ENCODE measurements around the gene NRXN3. TPM values are rescaled to one million over a fixed set of nuclear protein-coding genes. Genes with fewer than 3 reads are reported as not detected.

Gene NRXN3
- total and polyA plus RNA-seq, 4 donors, result 0.07 to 1.2 (median 0.23) TPM

DNA sequence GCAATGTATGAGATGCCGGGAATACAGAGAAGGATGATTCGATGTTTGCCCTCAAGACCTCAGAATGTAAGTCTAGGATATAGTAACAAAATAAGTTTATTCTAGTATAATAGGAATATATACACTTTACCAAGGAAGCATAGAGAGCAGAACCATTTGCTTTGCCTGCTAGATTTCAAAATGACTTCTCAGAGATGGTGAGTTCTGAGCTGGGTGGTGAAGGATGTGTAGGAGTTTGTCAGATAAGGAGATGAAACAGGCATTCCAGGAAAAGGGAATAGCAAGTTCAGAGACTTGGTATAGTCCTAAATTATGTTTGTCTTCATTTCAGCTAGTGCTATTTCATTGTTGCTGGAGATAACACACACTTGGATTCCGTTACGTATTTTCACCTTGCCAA is 1385.3 kb downstream of the NRXN3 start:
- Histone ChIP-seq H3K27ac (ENCODE audit: low read depth in 1 of 2, low read length in 2 of 2) (no peak overlapping the region), H3K9ac (ENCODE audit: low read depth in 1 of 2, low read length in 2 of 2) (no peak overlapping the region), H3K4me1 (ENCODE audit: control insufficient read depth in 4 of 4, insufficient read depth in 4 of 4, low read length in 3 of 4) (no peaks in the 10 kb centered on the region), H3K9me3 (ENCODE audit: control insufficient read depth in 4 of 4, low read length in 3 of 4) (no peaks in the 10 kb centered on the region), H3K36me3 (ENCODE audit: control insufficient read depth in 4 of 4, insufficient read depth in 3 of 4, low read depth in 1 of 4, low read length in 3 of 4) (no peaks in the 10 kb centered on the region), H3K27me3 (ENCODE audit: control insufficient read depth in 4 of 4, insufficient read depth in 4 of 4, low read length in 3 of 4) (peaks cover 0 to 3% (median 0%) of the 10 kb centered on the region in 4 donors), H3K4me3 (ENCODE audit: low read depth in 1 of 3, low read length in 3 of 3) (no peak overlapping the region)
- TF ChIP-seq GABPA (IDR thresholded peaks at IDR 0.05 in 1 of 2, conservative IDR thresholded peaks at IDR 0.05 in 1 of 2), result no peak
- TF ChIP-seq RAD21 (IDR thresholded peaks at IDR 0.05), result no peak
- DNase-seq (ENCODE audit: low spot score), result no peak
- 88% methylated on average over 4 of the region's 4 CpGs for WGBS

DNA sequence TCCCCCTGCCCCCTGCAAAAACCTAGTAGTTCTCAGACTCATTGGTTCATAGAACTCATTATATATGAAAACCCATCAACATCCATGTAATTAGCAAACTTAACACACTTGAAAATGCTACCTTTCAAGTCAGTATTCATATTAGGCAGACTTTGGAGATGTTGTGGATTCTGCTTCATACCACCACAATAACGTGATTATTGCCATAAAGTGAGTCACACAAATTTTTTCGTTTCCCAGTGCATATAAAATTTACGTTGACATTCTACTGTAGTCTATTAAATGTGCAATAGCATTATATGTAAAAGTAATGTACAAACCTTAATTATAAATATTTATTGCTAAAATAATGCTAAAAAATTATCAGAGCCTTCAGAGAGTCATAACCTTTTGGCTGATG is 1387.1 kb downstream of the NRXN3 start:
- Histone ChIP-seq H3K27ac (ENCODE audit: low read depth in 1 of 2, low read length in 2 of 2) (no peak overlapping the region), H3K27me3 (ENCODE audit: control insufficient read depth in 4 of 4, insufficient read depth in 4 of 4, low read length in 3 of 4) (peaks cover 0 to 3% (median 0%) of the 10 kb centered on the region in 4 donors), H3K4me3 (ENCODE audit: low read depth in 1 of 3, low read length in 3 of 3) (no peak overlapping the region), H3K36me3 (ENCODE audit: control insufficient read depth in 4 of 4, insufficient read depth in 3 of 4, low read depth in 1 of 4, low read length in 3 of 4) (no peaks in the 10 kb centered on the region), H3K4me1 (ENCODE audit: control insufficient read depth in 4 of 4, insufficient read depth in 4 of 4, low read length in 3 of 4) (no peaks in the 10 kb centered on the region), H3K9ac (ENCODE audit: low read depth in 1 of 2, low read length in 2 of 2) (no peak overlapping the region), H3K9me3 (ENCODE audit: control insufficient read depth in 4 of 4, low read length in 3 of 4) (no peaks in the 10 kb centered on the region)
- DNase-seq (ENCODE audit: low spot score), result no peak
- no peak for TF ChIP-seq EGR1 (IDR thresholded peaks at IDR 0.05; ENCODE audit: low read depth in 2 of 2)
- 62% methylated on average over 3 of the region's 3 CpGs for WGBS

DNA sequence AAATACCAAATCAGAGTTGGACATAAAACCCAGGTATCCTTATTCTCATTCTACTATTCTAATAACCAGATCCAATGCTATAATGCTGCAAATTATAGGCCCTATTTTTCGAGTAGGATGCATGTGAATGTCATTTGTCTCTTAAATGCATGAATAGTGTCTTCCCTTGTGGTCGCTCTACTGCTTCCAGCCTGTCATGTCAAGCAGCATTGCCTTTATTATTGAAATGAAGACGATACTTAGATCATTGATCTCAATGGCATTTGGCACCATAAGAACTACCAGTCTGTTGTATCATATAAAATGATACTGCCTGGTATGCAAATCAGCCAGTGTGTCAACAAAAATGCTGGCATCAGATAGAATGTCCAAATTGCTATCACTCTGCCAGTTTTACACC is 1392.0 kb downstream of the NRXN3 start:
- H3K36me3 ChIP-seq (ENCODE audit: control insufficient read depth in 4 of 4, insufficient read depth in 3 of 4, low read depth in 1 of 4, low read length in 3 of 4), result no peaks in the 10 kb centered on the region

DNA sequence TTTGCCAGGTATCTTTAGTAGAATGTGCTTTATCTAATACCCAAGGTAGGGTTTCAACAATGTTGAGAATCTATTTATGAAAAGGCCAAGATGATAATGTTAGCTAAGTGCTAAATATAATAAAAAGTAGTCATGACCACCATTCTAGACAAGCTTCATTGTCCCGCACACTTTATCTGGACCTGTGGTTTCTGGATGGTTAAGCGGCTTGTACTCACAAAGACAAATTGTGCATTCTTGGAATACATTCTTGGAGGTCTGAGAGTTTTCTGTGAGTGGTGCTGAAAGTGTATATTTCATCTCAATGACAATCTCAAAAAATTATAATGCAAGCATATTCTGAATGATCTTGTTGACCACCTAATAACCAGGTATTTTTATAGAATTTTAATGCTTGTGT is 1394.2 kb downstream of the NRXN3 start:
- no peak overlapping the region for H3K27ac ChIP-seq (ENCODE audit: low read depth in 1 of 2, low read length in 2 of 2)
- no peaks in the 10 kb centered on the region for H3K9me3 ChIP-seq (ENCODE audit: control insufficient read depth in 4 of 4, low read length in 3 of 4)
- WGBS, result 97% methylated on average over 2 of the region's 2 CpGs
- H3K4me3 ChIP-seq (ENCODE audit: low read depth in 1 of 3, low read length in 3 of 3), result no peak overlapping the region
- TF ChIP-seq SP1 (IDR thresholded peaks at IDR 0.05) (no peak), NR2F2 (IDR thresholded peaks at IDR 0.05) (no peak), JUND (IDR thresholded peaks at IDR 0.05) (no peak), FOXA1 (IDR thresholded peaks at IDR 0.05) (no peak), FOXA2 (IDR thresholded peaks at IDR 0.05) (no peak), RXRA (IDR thresholded peaks at IDR 0.05) (no peak)
- TF ChIP-seq, protein P1, sequence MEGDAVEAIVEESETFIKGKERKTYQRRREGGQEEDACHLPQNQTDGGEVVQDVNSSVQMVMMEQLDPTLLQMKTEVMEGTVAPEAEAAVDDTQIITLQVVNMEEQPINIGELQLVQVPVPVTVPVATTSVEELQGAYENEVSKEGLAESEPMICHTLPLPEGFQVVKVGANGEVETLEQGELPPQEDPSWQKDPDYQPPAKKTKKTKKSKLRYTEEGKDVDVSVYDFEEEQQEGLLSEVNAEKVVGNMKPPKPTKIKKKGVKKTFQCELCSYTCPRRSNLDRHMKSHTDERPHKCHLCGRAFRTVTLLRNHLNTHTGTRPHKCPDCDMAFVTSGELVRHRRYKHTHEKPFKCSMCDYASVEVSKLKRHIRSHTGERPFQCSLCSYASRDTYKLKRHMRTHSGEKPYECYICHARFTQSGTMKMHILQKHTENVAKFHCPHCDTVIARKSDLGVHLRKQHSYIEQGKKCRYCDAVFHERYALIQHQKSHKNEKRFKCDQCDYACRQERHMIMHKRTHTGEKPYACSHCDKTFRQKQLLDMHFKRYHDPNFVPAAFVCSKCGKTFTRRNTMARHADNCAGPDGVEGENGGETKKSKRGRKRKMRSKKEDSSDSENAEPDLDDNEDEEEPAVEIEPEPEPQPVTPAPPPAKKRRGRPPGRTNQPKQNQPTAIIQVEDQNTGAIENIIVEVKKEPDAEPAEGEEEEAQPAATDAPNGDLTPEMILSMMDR (IDR thresholded peaks at IDR 0.05; ENCODE audit: low read depth, low read length, missing input control), result no peak
- TF ChIP-seq, protein P2, sequence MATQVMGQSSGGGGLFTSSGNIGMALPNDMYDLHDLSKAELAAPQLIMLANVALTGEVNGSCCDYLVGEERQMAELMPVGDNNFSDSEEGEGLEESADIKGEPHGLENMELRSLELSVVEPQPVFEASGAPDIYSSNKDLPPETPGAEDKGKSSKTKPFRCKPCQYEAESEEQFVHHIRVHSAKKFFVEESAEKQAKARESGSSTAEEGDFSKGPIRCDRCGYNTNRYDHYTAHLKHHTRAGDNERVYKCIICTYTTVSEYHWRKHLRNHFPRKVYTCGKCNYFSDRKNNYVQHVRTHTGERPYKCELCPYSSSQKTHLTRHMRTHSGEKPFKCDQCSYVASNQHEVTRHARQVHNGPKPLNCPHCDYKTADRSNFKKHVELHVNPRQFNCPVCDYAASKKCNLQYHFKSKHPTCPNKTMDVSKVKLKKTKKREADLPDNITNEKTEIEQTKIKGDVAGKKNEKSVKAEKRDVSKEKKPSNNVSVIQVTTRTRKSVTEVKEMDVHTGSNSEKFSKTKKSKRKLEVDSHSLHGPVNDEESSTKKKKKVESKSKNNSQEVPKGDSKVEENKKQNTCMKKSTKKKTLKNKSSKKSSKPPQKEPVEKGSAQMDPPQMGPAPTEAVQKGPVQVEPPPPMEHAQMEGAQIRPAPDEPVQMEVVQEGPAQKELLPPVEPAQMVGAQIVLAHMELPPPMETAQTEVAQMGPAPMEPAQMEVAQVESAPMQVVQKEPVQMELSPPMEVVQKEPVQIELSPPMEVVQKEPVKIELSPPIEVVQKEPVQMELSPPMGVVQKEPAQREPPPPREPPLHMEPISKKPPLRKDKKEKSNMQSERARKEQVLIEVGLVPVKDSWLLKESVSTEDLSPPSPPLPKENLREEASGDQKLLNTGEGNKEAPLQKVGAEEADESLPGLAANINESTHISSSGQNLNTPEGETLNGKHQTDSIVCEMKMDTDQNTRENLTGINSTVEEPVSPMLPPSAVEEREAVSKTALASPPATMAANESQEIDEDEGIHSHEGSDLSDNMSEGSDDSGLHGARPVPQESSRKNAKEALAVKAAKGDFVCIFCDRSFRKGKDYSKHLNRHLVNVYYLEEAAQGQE (IDR thresholded peaks at IDR 0.05), result no peak
- TF ChIP-seq, protein P3, sequence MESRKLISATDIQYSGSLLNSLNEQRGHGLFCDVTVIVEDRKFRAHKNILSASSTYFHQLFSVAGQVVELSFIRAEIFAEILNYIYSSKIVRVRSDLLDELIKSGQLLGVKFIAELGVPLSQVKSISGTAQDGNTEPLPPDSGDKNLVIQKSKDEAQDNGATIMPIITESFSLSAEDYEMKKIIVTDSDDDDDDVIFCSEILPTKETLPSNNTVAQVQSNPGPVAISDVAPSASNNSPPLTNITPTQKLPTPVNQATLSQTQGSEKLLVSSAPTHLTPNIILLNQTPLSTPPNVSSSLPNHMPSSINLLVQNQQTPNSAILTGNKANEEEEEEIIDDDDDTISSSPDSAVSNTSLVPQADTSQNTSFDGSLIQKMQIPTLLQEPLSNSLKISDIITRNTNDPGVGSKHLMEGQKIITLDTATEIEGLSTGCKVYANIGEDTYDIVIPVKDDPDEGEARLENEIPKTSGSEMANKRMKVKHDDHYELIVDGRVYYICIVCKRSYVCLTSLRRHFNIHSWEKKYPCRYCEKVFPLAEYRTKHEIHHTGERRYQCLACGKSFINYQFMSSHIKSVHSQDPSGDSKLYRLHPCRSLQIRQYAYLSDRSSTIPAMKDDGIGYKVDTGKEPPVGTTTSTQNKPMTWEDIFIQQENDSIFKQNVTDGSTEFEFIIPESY (IDR thresholded peaks at IDR 0.05), result no peak
- TF ChIP-seq, protein P4, sequence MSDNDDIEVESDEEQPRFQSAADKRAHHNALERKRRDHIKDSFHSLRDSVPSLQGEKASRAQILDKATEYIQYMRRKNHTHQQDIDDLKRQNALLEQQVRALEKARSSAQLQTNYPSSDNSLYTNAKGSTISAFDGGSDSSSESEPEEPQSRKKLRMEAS (IDR thresholded peaks at IDR 0.05), result no peak
- no peak for DNase-seq (ENCODE audit: low spot score)
- H3K36me3 ChIP-seq (ENCODE audit: control insufficient read depth in 4 of 4, insufficient read depth in 3 of 4, low read depth in 1 of 4, low read length in 3 of 4), result no peaks in the 10 kb centered on the region
- H3K27me3 ChIP-seq (ENCODE audit: control insufficient read depth in 4 of 4, insufficient read depth in 4 of 4, low read length in 3 of 4), result no peaks in the 10 kb centered on the region
- no peaks in the 10 kb centered on the region for H3K4me1 ChIP-seq (ENCODE audit: control insufficient read depth in 4 of 4, insufficient read depth in 4 of 4, low read length in 3 of 4)
- no peak overlapping the region for H3K9ac ChIP-seq (ENCODE audit: low read depth in 1 of 2, low read length in 2 of 2)

More for the DNA sequence above, 1392.0 kb downstream of the NRXN3 start:
- no peak overlapping the region for H3K27ac ChIP-seq (ENCODE audit: low read depth in 1 of 2, low read length in 2 of 2)
- no peak overlapping the region for H3K9ac ChIP-seq (ENCODE audit: low read depth in 1 of 2, low read length in 2 of 2)
- H3K27me3 ChIP-seq (ENCODE audit: control insufficient read depth in 4 of 4, insufficient read depth in 4 of 4, low read length in 3 of 4), result no peaks in the 10 kb centered on the region
- DNase-seq (ENCODE audit: low spot score), result no peak
- no peaks in the 10 kb centered on the region for H3K4me1 ChIP-seq (ENCODE audit: control insufficient read depth in 4 of 4, insufficient read depth in 4 of 4, low read length in 3 of 4)
- 76% methylated on average over 3 of the region's 3 CpGs for WGBS
- TF ChIP-seq FOXA1 (IDR thresholded peaks at IDR 0.05) (no peak), RXRA (IDR thresholded peaks at IDR 0.05) (no peak), NR2F2 (IDR thresholded peaks at IDR 0.05) (no peak)
- H3K4me3 ChIP-seq (ENCODE audit: low read depth in 1 of 3, low read length in 3 of 3), result no peak overlapping the region
- no peaks in the 10 kb centered on the region for H3K9me3 ChIP-seq (ENCODE audit: control insufficient read depth in 4 of 4, low read length in 3 of 4)
